B cell (primary cell): Measurements from ENCODE around the gene FBXL16. TPM values are rescaled to one million over a fixed set of nuclear protein-coding genes. Genes with fewer than 3 reads are reported as not detected.
A peak's percentile ranks its signal among the peaks of the same experiment; 100 is the strongest.

Source experiments
- ATAC-seq: fragments of 200-7000 bp; cut with Tn5 transposase; one replicate; pipeline ENCODE4 v1.10.0; 2021; ENCODE audit warnings: low read depth, mild to moderate bottlenecking, moderate number of reproducible peaks, moderate library complexity
- CTCF ChIA-PET: fragments of 350-600 bp; sonication (Branson Sonifier 250); formaldehyde crosslinking; loops from one replicate; lab custom pipeline; 2021; ENCODE audit warnings: antibody characterized with exemption, inconsistent platforms; lab: Charles Lee
- POLR2A ChIA-PET: fragments of 350-600 bp; sonication (Branson Sonifier 250); formaldehyde crosslinking; loops from one replicate; lab custom pipeline; 2021; ENCODE audit warnings: antibody characterized with exemption; lab: Charles Lee
- DNase-seq: peaks from one replicate; pipeline ENCODE4 v3.0.0; 2013
- H2AFZ ChIP-seq: 2 replicates; pipeline ENCODE4 v1.6.1; 2012; ENCODE audit warnings: mild to moderate bottlenecking, low read depth, low read length; ENCODE audit not compliant: insufficient read depth, poor library complexity, severe bottlenecking
- H3K27ac ChIP-seq, 2 donors: 1 replicate in 1 of 2; 2 replicates in 1 of 2; pipeline ENCODE4 v1.5.1; 2012 to 2013; ENCODE audit warnings: low read length in 2 of 2, mild to moderate bottlenecking in 2 of 2, moderate library complexity in 1 of 2
- H3K27me3 ChIP-seq, 4 experiments: fragments of 200-600 bp in 1 of 4; sonication (generic) in 1 of 4; replicated peaks in 1 of 4; 1 replicate in 2 of 4; 2 replicates in 2 of 4; pipeline versions ENCODE4 v1.6.1 to v1.7.0; 2013 to 2016; ENCODE audit warnings: low read length in 3 of 4, mild to moderate bottlenecking in 2 of 4, mixed read lengths in 1 of 4, moderate library complexity in 1 of 4; ENCODE audit not compliant: insufficient read depth in 4 of 4, control insufficient read depth in 3 of 4; ENCODE audit errors: control extremely low read depth in 1 of 4
- H3K36me3 ChIP-seq, 2 experiments: replicated peaks in 1 of 2; 1 replicate in 1 of 2; 2 replicates in 1 of 2; pipeline versions ENCODE4 v1.6.1 to v1.7.1; 2013; ENCODE audit warnings: low read length in 1 of 2; ENCODE audit not compliant: insufficient read depth in 2 of 2, control insufficient read depth in 1 of 2; ENCODE audit errors: control extremely low read depth in 1 of 2, extremely low read depth in 1 of 2
- H3K4me1 ChIP-seq, 2 donors: fragments of 200-600 bp in 1 of 2; sonication (generic) in 1 of 2; 1 replicate in 1 of 2; 2 replicates in 1 of 2; pipeline versions ENCODE4 v1.5.1 to v1.6.1; 2013 to 2017; ENCODE audit warnings: low read length in 2 of 2; ENCODE audit not compliant: control insufficient read depth in 2 of 2, insufficient read depth in 2 of 2
- H3K4me2 ChIP-seq: replicated peaks from 2 replicates; pipeline ENCODE3; 2012; ENCODE audit warnings: mild to moderate bottlenecking, low read depth, low read length; ENCODE audit not compliant: poor library complexity, severe bottlenecking
- H3K4me3 ChIP-seq, 5 experiments: fragments of 200-600 bp in 1 of 5; sonication (generic) in 1 of 5; 1 replicate in 3 of 5; 2 replicates in 2 of 5; pipeline versions ENCODE4 v1.5.1 to v1.7.0; 2011 to 2016; ENCODE audit warnings: low read length in 4 of 5, mild to moderate bottlenecking in 4 of 5, low read depth in 2 of 5, control low read depth in 1 of 5, moderate library complexity in 1 of 5; ENCODE audit not compliant: insufficient read depth in 1 of 5; ENCODE audit errors: control extremely low read depth in 1 of 5, extremely low read depth in 1 of 5
- H3K79me2 ChIP-seq: fragments of 200-600 bp; sonication (generic); one replicate; pipeline ENCODE4 v1.6.0; 2016; ENCODE audit warnings: low read length; ENCODE audit not compliant: control insufficient read depth, insufficient read depth
- H3K9ac ChIP-seq: fragments of 200-600 bp; sonication (generic); 2 replicates; pipeline ENCODE4 v1.6.1; 2017; ENCODE audit warnings: mild to moderate bottlenecking, low read length, moderate library complexity
- H3K9me3 ChIP-seq, 3 donors: one replicate each; pipeline versions ENCODE4 v1.6.1 to v1.7.1; 2013; ENCODE audit warnings: low read length in 2 of 3; ENCODE audit not compliant: control insufficient read depth in 2 of 3, insufficient read depth in 1 of 3; ENCODE audit errors: control extremely low read depth in 1 of 3
- H4K20me1 ChIP-seq: 2 replicates; pipeline ENCODE4 v1.6.0; 2012; ENCODE audit warnings: mild to moderate bottlenecking, low read length; ENCODE audit not compliant: insufficient read depth, control insufficient read depth, poor library complexity, severe bottlenecking
- H3K27ac Mint-ChIP-seq: one replicate; pipeline ENCODE4 v1.8.0; 2021; ENCODE audit warnings: mixed read lengths
- H3K27me3 Mint-ChIP-seq: one replicate; pipeline ENCODE4 v1.8.0; 2021; ENCODE audit warnings: mixed read lengths
- H3K4me1 Mint-ChIP-seq: one replicate; pipeline ENCODE4 v1.8.0; 2021; ENCODE audit warnings: mixed read lengths
- H3K4me3 Mint-ChIP-seq: one replicate; pipeline ENCODE4 v1.8.0; 2021; ENCODE audit warnings: mixed read lengths
- H3K9me3 Mint-ChIP-seq: one replicate; pipeline ENCODE4 v1.8.0; 2022; ENCODE audit warnings: mixed read lengths; ENCODE audit not compliant: insufficient read depth
- EZH2 ChIP-seq: IDR thresholded peaks from 2 replicates; pipeline ENCODE4 v1.6.1; 2012; ENCODE audit warnings: borderline replicate concordance, low read depth, mild to moderate bottlenecking, moderate library complexity, low read length; ENCODE audit not compliant: insufficient read depth, poor library complexity, severe bottlenecking
- WGBS: methylation state at CpG from one replicate; pipeline ENCODE4 v1.1.5; 2013; ENCODE audit warnings: missing lambda C conversion rate; ENCODE audit not compliant: insufficient coverage; 5-methylcytosine and 5-hydroxymethylcytosine counted together
- intact Hi-C: fragments of 100-400 bp; cut with micrococcal nuclease; formaldehyde crosslinking; loops from one replicate; pipeline ENCODE4 v1.10.0; 2022
- polyA plus RNA-seq: library from polyadenylated mRNA; depleted of rRNA; stranded (reverse); fragments of >200 nt; gene quantifications from 2 replicates; pipeline ENCODE4 v1.2.3, GENCODE V29; 2012
- total RNA-seq, 2 donors: library from RNA; stranded (reverse); fragments of 120-200 nt in 1 of 2; gene quantifications; 1 replicate in 1 of 2; 2 replicates in 1 of 2; pipeline versions ENCODE4 v1.2.3 to v1.2.4, GENCODE V29; 2013 to 2022
- TF ChIP-seq, protein P1 (sequence below): fragments of 200-600 bp; IDR thresholded peaks from one replicate; pipeline ENCODE4 v1.8.0; 2022; ENCODE audit warnings: antibody characterized with exemption, mild to moderate bottlenecking

FBXL16 gene
- total and polyA plus RNA-seq, 2 donors (not counting 1 experiment from before 2014, with no cell fraction given): 2.2 to 5.8 TPM

DNA sequence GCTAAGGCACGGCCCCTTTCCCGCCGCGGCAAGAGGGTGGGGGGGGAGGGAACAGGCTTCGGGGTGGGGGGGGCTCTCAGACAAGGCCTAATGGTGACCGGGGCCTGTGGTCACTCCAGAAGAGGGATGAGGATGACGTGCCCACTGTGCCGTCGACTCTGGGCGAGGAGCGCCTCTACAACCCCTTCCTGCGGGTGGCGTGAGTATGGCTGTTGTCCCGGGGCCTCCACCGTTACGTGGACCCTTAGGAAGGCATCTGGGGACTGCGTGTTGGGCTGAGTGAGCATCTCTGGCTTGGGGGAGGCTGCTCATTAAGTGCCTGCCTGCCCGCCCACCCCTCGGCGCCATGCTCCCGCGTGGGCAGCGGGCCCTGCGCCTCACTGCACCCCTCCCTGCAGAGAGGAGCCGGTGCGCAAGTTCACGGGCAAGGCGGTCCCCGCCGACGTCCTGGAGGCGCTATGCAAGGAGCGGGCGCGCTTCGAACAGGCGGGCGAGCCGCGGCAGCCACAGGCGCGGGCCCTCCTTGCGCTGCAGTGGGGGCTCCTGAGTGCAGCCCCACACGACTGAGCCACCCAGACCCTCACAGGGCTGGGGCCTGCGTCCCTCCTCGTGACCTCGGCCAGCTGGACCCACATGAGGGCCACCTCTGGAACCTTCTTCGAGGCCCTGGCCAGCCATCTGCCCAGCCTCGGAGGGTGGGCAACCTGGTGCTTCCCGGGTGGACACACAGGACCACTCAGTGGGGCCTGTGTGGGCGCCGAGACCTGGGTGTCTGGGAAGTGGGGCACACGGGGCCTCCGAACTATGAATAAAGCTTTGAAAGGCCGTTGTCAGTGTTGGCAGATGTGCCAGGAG, 23.5 kb upstream of the FBXL16 start:
- H3K4me2 ChIP-seq: peak overlapping the region; percentile 97
- H4K20me1 ChIP-seq: peaks cover 14% of the 10 kb centered on the region
- no peak overlapping the region for H3K9ac ChIP-seq
- TF ChIP-seq, protein P1, sequence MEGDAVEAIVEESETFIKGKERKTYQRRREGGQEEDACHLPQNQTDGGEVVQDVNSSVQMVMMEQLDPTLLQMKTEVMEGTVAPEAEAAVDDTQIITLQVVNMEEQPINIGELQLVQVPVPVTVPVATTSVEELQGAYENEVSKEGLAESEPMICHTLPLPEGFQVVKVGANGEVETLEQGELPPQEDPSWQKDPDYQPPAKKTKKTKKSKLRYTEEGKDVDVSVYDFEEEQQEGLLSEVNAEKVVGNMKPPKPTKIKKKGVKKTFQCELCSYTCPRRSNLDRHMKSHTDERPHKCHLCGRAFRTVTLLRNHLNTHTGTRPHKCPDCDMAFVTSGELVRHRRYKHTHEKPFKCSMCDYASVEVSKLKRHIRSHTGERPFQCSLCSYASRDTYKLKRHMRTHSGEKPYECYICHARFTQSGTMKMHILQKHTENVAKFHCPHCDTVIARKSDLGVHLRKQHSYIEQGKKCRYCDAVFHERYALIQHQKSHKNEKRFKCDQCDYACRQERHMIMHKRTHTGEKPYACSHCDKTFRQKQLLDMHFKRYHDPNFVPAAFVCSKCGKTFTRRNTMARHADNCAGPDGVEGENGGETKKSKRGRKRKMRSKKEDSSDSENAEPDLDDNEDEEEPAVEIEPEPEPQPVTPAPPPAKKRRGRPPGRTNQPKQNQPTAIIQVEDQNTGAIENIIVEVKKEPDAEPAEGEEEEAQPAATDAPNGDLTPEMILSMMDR: no peak
- no peak for TF ChIP-seq EZH2
- no peak overlapping the region for H3K27ac ChIP-seq
- Mint-ChIP-seq H3K27me3 (no peaks in the 10 kb centered on the region), H3K4me1 (peaks cover 16% of the 10 kb centered on the region), H3K9me3 (no peaks in the 10 kb centered on the region), H3K4me3 (peak overlapping the region; percentile 73), H3K27ac (no peak overlapping the region)
- peak overlapping the region in 3 of 5 experiments; percentile 69 to 77 (median 70) for H3K4me3 ChIP-seq
- no peaks in the 10 kb centered on the region for H3K27me3 ChIP-seq
- ATAC-seq: no peak
- no peak overlapping the region for H2AFZ ChIP-seq
- CTCF ChIA-PET: interaction anchor here (1.2 kb wide), 1 partner anchor 17 kb away, joined by 4 read pairs; no protein-coding TSS in a partner anchor
- H3K36me3 ChIP-seq: peaks cover 0 to 25% of the 10 kb centered on the region in 2 experiments
- no peak for DNase-seq
- intact Hi-C loops: loop anchor here (1.0 to 5.0 kb wide), 2 partner anchors 12 to 883 kb away; partner anchors contain the start of genes CRAMP1 and IFT140
- 91% methylated on average over 50 of the region's 55 CpGs for WGBS
- H3K4me1 ChIP-seq: peaks cover 10 to 28% of the 10 kb centered on the region in 2 donors
- POLR2A ChIA-PET: interaction anchor here (0.6 to 1.5 kb wide), 2 partner anchors 12 to 1254 kb away, joined by 4 to 11 read pairs; partner anchors contain the start of gene CIAO3
- H3K9me3 ChIP-seq: no peaks in the 10 kb centered on the region
- no peaks in the 10 kb centered on the region for H3K79me2 ChIP-seq
